NCI-H2227 (cell line): Measurements from ENCODE around the gene FNDC11.
A peak's percentile ranks its signal among the peaks of the same experiment; 100 is the strongest.

Source experiments
- DNase-seq: peaks from one replicate; lab custom pipeline; 2025; ENCODE audit not compliant: unreplicated experiment; lab: John Stamatoyannopoulos, UW

FNDC11 gene

DNA sequence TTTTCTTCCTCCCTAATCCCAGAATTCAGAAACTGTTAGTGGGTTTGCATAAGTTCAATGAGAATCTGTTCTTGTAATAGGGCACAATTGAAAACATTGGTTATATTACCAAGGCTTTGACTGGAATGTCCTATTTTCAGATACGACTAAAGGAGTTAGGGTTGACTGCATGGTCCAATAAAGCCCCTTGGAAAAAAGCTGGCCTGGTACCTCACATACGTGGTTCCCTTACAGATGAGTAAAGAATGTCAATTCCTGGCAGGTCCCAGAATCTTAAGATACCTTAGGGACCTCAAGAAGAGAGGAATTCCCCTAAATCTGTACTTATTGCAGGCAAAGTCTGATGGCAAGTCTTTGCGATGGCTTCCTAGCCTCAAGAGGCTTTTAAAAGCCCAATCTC, 28.8 kb upstream of the FNDC11 start:
- DNase-seq, result no peak

DNA sequence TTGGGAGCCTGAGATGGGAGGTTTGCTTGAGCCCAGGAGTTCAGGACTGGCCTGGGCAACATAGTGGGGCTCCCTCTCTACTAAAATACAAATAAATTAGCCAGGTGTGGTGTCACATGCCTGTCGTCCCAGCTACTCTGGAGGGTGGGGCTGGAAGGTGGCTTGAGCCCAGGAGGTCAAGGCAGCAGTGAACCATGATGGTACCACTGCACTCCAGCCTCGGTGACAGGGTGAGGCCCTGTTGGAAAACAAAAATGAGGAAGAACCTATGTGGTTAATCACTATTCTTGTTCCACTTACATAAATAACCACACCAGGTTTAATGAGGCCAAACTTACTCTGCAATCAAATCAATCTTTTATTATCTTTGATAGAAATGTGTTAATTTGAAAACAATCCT, 28.0 kb upstream of the FNDC11 start:
- DNase-seq, result no peak

DNA sequence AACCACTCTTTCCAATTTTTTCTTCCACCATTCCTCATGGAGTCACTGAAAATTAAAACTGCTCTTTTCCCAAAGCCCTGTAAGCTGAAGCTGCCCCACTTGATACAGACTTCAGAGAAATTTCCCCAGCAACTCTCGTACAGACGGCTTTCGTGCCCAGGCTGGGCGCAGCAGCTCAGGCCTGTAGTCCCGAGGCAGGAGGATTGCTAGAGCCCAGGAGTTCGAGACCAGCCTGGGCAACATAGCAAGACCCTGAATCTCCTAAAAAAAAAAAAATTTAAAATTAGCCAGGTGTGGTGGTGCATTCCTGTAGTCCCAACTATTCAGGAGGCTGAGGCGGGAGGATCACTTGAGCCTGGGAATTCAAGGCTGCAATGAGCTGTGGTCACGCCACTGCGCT, 26.8 kb upstream of the FNDC11 start:
- DNase-seq, result no peak

GRCh38 chr20:63529180-63529860, 24.6 kb upstream of the FNDC11 start:
- DNase-seq, result no peak

DNA sequence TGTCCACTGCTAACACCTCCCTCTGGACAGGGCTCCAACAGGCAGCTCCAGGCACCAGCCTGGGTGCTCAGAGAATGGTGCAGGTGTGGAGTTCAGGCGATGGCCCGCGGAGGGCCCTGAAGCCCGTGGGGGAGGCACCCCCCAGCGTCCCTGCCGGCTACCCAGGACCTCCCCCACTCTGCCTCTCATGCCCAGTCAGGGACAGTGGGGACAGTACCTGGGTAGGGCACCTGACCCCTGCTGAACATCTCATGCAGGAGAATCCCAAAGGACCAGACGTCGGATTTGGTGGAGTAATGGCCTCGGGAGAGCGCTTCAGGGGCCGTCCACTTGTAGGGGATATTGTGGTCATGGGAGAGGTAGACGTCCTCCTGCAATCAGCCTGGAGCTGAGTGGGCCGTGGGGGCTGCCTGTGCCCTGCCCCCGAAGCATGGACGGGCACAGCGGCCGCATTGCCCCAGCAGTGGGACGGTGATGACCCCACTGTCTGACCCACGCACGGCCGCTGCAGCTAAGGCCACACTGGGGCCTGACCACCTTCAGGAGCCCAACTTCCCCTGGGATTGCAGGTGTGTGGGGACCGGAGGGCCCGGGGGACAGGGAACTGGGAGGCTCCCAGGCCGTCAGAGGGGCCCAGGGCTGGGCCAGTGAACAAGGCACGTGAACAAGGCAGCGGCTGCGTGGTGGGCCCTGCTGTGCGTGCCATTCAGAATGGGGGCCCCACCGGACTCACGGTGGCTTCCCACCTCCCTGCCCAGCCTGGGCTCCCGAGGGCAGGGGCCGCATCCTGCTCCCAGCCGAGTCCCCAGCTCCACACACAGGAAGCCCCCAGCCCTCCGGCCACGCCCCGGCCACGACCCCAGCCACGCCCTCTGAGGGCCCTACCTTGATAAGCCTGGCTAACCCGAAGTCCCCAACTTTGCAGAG, 23.8 kb upstream of the FNDC11 start:
- no peak for DNase-seq

GRCh38 chr20:63530788-63531160, 23.2 kb upstream of the FNDC11 start:
- DNase-seq, result no peak

DNA sequence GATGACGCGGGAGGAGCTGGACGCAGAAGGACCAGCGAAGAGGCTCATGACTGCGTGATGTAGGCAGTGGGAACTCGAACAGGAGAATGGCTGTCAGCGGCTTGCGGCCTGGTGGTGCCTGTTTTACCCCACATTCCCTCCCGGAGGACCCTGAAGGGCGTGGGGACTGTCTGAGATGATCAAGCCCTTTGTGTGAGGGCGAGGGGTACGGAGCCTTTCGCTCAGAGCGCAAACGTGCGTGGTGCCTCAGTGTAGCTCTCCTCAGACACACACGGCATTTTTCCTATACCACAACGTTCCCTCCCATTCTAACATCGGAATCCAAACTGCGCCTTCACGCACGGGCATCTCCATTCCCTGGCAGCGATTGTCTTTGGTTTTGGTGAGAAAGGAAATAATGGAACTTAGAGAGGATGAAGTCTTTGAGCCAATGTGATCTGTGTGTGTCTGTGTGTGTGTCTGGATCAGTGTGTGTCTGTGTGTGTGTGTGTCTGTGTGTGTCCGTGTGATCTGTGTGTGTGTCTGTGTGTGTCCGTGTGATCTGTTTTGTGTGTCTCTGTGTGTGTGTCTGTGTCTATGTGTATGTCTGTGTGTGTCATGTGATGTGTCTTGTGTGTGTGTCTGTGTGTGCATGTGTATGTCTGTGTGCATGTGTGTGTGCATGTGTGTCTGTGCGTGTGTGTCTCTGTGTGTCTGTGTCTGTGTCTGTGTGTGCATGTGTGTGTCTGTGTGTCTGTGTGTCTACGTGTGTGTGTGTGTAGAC, 22.1 kb upstream of the FNDC11 start:
- no peak for DNase-seq

GRCh38 chr20:63532449-63532971, 21.4 kb upstream of the FNDC11 start:
- no peak for DNase-seq

- DNase-seq, result no peak
Observed at GRCh38 chr20:63533388-63533787, 20.6 kb upstream of the FNDC11 start.

DNA sequence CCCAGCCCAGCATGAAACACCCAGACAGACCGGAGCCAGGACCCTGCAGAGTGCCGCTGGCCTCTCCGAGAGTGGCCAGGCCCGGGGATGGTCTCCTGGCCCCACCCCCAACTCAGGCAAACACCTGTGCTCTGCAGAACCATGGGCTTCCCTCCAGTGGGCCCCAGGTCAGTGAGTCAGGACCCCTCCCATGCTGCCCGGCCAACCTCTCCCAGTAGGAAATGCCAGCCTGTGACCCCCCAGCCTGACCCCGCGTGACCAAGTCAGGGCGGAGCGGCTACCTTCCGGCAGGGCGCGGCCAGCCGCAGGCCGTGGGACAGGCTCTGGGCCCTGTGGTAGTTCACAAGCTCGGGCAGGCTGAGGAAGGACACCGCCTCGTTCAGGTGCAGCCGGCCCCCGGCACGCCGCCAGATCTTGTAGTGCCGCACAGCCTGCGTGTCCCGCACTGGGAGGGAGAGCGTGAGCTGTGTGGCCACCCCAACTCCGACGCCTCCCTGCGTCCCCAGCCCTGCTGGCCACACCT, 20.0 kb upstream of the FNDC11 start:
- DNase-seq, result no peak

GRCh38 chr20:63534427-63534830, 19.5 kb upstream of the FNDC11 start:
- DNase-seq, result no peak

DNA sequence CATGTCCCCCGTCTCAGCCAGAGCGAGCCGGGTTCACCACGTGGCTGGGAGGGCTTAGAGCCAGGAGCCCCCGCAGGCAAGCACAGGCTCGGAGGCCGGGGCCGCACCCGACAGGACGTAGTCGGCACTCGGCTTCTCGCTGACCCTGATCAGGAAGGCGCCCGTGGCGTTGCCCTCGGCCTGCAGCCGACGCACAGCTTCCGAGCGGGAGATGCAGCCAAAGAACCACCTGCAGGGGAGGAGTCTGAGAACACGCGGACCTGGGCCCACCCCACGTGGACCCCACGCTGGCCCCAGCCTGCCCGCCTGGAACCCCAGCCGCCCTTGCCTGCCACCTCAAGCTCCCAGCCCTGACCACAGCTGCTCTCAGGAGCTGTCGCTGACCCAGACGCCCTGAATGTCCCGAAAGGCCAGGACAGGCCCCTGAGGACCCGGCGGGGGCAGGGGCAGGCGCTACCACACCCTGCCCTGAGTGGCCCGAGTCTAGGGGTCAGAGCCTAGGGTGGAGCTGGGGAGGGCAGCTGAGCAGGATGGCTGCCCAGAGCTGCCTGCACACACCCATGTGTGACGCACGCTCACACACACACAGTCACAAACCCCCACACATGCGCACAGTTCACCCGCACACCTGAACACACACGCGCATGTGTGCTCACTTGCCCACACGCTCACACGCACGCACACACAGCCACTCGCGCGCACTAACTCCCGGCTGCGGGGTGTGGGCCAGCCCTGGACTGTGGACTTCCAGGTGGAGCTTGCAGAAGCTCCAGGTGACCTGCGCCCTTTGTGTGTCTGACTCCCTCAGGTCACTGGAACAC, 18.9 kb upstream of the FNDC11 start:
- DNase-seq, result peak; percentile 31

- no peak for DNase-seq
Observed at GRCh38 chr20:63536241-63536977, 17.6 kb upstream of the FNDC11 start.

- no peak for DNase-seq
Observed at GRCh38 chr20:63536997-63537524, 16.9 kb upstream of the FNDC11 start, which contains the start of gene PTK6. PTK6 (minus strand) TSS chr20:63537376; CDS start chr20:63537314, 62 bp downstream.

DNA sequence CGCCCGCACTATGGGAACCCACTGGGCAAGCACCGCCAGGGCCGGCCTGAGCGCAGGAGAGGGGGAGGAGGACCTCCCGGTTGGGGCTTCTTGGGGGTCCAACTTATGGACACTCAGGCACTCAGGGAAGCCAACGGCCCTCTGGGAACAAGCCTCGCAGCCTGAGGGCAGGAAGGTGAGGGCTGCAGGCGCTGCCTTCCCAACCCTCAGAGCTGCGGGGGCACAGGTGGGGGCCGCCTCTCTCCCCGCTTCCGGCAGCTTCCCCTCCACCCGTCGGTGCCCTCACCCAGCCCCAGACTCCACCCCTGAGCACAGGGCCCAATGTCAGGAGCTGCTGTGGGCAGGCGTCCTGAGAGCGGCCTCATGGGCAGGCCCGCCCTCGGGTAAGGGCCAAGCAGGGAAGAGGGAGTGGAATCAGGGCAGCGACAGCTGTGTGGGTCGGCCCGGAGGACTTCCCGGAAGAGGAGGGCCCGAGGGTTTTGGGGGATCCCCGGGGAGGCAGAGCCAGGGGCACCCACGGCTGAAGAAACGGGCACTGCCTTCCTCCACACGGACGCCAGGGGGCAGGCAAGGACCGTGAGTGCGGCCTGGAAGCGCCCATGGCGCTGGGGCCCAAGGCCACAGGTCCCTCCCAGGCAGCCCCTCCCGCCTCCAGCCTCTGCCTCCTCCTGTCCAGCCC, 16.3 kb upstream of the FNDC11 start:
- DNase-seq, result peak; percentile 87

DNA sequence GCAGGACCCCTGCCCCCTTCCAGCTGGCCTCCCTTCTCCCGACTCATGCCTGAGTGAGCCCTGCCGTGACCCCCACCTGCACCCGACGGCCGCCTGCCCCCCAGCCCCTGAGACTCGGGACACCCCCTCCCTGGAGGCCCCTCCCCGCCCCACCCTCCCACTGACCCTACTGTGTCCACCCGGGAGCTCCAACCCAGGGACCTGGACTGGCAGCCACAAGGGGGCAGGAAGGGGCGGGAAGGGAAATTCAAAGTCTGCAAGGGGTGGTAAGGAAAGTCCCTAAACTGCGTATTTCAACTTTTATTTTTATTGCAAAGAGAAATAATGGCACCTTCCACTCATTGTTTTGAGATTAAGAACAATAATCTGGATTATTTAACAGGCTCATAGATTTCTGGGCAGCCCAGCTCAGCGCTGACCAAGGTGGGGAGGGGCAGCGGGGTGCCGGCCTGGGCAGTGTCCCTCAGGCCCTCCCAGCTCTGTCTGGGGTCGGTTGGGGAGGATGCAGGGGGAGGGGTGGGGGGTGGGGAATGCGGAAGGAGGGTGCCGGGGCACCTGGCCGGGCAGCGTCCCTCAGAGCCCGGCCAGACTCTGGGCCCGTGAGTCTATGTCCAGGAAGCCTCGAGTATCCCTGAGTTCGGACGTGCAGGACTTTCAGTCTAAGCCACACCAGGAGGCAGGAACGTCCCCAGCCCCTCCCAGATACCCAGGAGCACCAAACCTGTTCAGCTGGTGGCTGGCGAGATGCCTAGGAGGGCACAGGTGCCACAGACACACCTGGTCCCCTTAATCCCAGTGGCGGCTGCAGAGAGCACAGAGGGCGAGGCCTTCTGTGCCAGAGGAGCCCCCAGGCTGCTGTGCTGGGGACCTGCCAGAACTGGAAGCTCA, 15.5 kb upstream of the FNDC11 start:
- no peak for DNase-seq

GRCh38 chr20:63539092-63539430, 14.9 kb upstream of the FNDC11 start:
- no peak for DNase-seq
